ENCODE measurements around the gene ADAMTS3. TPM values are rescaled to one million over a fixed set of nuclear protein-coding genes. Genes with fewer than 3 reads are reported as not detected.

Gene ADAMTS3
- total RNA-seq, 1 donor from 2014 or later = 0.10 TPM

DNA sequence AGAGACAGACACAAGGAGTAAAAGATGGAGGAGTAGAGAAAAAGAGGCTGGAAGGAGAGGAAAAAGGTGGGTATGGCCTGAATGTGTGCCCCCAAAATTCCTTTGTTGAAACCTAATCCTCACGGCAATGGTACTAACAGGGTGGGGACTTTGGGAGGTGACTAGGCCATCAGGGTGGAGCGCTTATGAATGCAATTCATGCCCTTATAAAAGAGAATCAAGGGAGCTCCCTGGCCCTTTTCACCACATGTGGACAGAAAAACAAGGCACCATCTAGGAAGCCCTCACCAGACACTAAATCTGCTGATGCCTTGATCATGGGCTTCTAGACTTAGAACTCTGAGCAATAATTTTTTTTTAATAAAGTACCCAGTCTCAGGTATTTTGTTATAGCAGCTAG, 282.1 kb downstream of the ADAMTS3 start:
- DNase-seq = no peak
- no peaks in the 10 kb centered on the region for H3K27me3 Mint-ChIP-seq (ENCODE audit: unreplicated experiment)
- no peak overlapping the region for H3K4me3 Mint-ChIP-seq (ENCODE audit: unreplicated experiment)
- H3K27ac Mint-ChIP-seq (ENCODE audit: unreplicated experiment) = no peak overlapping the region
- TF ChIP-seq, protein P1, sequence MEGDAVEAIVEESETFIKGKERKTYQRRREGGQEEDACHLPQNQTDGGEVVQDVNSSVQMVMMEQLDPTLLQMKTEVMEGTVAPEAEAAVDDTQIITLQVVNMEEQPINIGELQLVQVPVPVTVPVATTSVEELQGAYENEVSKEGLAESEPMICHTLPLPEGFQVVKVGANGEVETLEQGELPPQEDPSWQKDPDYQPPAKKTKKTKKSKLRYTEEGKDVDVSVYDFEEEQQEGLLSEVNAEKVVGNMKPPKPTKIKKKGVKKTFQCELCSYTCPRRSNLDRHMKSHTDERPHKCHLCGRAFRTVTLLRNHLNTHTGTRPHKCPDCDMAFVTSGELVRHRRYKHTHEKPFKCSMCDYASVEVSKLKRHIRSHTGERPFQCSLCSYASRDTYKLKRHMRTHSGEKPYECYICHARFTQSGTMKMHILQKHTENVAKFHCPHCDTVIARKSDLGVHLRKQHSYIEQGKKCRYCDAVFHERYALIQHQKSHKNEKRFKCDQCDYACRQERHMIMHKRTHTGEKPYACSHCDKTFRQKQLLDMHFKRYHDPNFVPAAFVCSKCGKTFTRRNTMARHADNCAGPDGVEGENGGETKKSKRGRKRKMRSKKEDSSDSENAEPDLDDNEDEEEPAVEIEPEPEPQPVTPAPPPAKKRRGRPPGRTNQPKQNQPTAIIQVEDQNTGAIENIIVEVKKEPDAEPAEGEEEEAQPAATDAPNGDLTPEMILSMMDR (IDR thresholded peaks at IDR 0.05; ENCODE audit: partially characterized antibody, unreplicated experiment) = no peak
- H3K36me3 Mint-ChIP-seq (ENCODE audit: unreplicated experiment) = no peaks in the 10 kb centered on the region
- no peaks in the 10 kb centered on the region for H3K4me1 Mint-ChIP-seq (ENCODE audit: low read depth, unreplicated experiment)
- no peaks in the 10 kb centered on the region for H3K9me3 Mint-ChIP-seq (ENCODE audit: unreplicated experiment)

DNA sequence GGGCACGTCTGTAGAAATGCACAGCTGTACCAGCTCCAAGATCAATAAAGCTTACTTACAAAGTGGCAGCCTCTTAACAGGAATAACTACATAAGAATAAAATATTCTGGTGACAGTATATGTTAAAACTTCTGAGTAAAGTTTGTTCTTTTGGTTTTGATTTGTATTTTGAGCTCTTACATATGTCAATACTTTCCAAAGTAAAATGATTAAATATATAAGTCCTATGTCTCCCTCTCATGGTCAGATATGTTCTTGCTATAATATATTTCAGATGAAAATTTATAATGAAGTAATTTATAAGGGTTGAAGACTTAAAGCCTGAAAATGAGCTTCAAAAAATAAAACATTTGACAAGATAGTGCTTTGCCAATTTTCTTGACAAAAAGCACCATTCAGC, 282.8 kb downstream of the ADAMTS3 start:
- Mint-ChIP-seq H3K9me3 (ENCODE audit: unreplicated experiment) (no peaks in the 10 kb centered on the region), H3K4me3 (ENCODE audit: unreplicated experiment) (no peak overlapping the region), H3K27me3 (ENCODE audit: unreplicated experiment) (no peaks in the 10 kb centered on the region), H3K4me1 (ENCODE audit: low read depth, unreplicated experiment) (no peaks in the 10 kb centered on the region), H3K27ac (ENCODE audit: unreplicated experiment) (no peak overlapping the region), H3K36me3 (ENCODE audit: unreplicated experiment) (no peaks in the 10 kb centered on the region)
- DNase-seq = no peak
- TF ChIP-seq, protein P1 (IDR thresholded peaks at IDR 0.05; ENCODE audit: partially characterized antibody, unreplicated experiment) = no peak

DNA sequence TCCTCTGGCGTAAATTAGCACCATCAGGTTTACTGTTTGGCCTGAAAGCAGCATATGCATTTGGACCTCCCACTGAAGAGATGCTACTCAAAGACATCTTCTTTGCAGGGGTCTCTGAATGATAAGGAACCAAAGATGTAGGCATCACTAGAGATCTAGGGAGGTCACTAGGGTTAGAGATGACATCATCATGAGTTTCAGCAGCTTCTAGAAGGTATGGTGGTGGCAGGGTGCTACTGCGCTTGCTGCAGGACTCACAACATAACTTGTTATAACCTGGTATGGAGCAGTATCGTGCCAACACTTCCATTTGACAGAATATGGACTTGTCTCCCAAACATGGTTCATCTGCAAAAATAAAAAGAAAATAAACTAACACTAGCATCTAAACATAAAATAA, 285.7 kb downstream of the ADAMTS3 start:
- TF ChIP-seq, protein P1 (IDR thresholded peaks at IDR 0.05; ENCODE audit: partially characterized antibody, unreplicated experiment) = peak; percentile 13
- H3K27ac Mint-ChIP-seq (ENCODE audit: unreplicated experiment) = no peak overlapping the region
- no peaks in the 10 kb centered on the region for H3K27me3 Mint-ChIP-seq (ENCODE audit: unreplicated experiment)
- H3K4me3 Mint-ChIP-seq (ENCODE audit: unreplicated experiment) = no peak overlapping the region
- H3K36me3 Mint-ChIP-seq (ENCODE audit: unreplicated experiment) = no peaks in the 10 kb centered on the region
- DNase-seq = no peak
- no peaks in the 10 kb centered on the region for H3K4me1 Mint-ChIP-seq (ENCODE audit: low read depth, unreplicated experiment)
- H3K9me3 Mint-ChIP-seq (ENCODE audit: unreplicated experiment) = no peaks in the 10 kb centered on the region

DNA sequence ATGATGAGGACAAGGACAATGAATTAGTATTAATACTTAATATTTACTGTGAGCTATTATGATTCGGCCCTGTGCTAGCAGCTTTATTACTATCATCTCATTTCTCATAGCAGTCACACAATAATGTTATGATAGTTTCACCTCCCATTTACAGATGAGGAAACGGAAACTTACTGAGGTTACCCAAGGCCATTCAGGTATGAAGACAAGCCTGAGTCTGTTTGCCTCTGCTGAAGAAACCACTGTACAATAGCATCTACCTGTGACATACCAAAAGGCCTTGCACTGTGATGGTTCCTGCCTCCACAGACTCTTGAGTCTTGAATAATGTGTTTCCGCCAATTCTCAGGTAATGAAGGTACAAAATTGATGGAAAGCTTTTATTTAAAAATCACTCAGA, 288.8 kb downstream of the ADAMTS3 start:
- H3K27me3 Mint-ChIP-seq (ENCODE audit: unreplicated experiment) = no peaks in the 10 kb centered on the region
- H3K4me1 Mint-ChIP-seq (ENCODE audit: low read depth, unreplicated experiment) = no peaks in the 10 kb centered on the region

DNA sequence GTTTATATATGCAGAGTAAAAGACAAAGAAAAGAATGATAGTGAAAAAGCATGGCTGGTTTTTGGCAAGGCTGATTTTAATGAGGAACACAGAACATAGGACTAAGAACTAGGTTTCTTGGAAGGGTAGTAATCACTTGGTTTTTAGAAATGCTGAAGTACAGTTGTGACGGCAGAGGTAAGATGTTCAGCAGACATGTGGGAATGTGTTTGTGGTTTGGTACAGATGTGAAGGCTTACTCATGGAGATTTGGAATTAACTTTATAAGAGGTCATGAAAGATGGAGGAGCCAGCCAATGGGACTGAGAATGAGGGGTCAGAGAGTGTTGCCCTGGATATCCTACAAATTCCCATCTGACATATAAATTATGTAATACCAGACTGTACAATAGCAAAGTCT, 293.6 kb downstream of the ADAMTS3 start:
- no peak for DNase-seq
- Mint-ChIP-seq H3K27ac (ENCODE audit: unreplicated experiment) (no peak overlapping the region), H3K4me3 (ENCODE audit: unreplicated experiment) (no peak overlapping the region), H3K27me3 (ENCODE audit: unreplicated experiment) (no peaks in the 10 kb centered on the region), H3K9me3 (ENCODE audit: unreplicated experiment) (no peaks in the 10 kb centered on the region), H3K36me3 (ENCODE audit: unreplicated experiment) (no peaks in the 10 kb centered on the region), H3K4me1 (ENCODE audit: low read depth, unreplicated experiment) (no peaks in the 10 kb centered on the region)
- TF ChIP-seq, protein P1 (IDR thresholded peaks at IDR 0.05; ENCODE audit: partially characterized antibody, unreplicated experiment) = no peak

More for the DNA sequence above, 288.8 kb downstream of the ADAMTS3 start:
- H3K36me3 Mint-ChIP-seq (ENCODE audit: unreplicated experiment) = no peaks in the 10 kb centered on the region
- no peak for DNase-seq
- TF ChIP-seq, protein P1 (IDR thresholded peaks at IDR 0.05; ENCODE audit: partially characterized antibody, unreplicated experiment) = no peak
- no peak overlapping the region for H3K4me3 Mint-ChIP-seq (ENCODE audit: unreplicated experiment)
- no peak overlapping the region for H3K27ac Mint-ChIP-seq (ENCODE audit: unreplicated experiment)
- H3K9me3 Mint-ChIP-seq (ENCODE audit: unreplicated experiment) = no peaks in the 10 kb centered on the region
